ENCODE data around the gene GPRC5C. TPM values are rescaled to one million over a fixed set of nuclear protein-coding genes. Genes with fewer than 3 reads are reported as not detected.

The GPRC5C gene
- total and polyA plus RNA-seq, 2 of the 13 experiments (the other 11 are each of a cell fraction or from before 2014, with no cell fraction given) = 85.6 to 300 TPM

- TF ChIP-seq HINFP (CRISPR knock-in tag; IDR thresholded peaks at IDR 0.05; ENCODE audit: low read depth) (peak; percentile 34; the same call in 1 of the 2 replicates), ZFP36 (IDR thresholded peaks at IDR 0.05; ENCODE audit: borderline replicate concordance, low read depth, low read length, partially characterized antibody) (no peak), ZNF468 (CRISPR knock-in tag; IDR thresholded peaks at IDR 0.05) (no peak), LBX2 (CRISPR knock-in tag; IDR thresholded peaks at IDR 0.05; ENCODE audit: borderline replicate concordance) (no peak), ELF4 (CRISPR knock-in tag; IDR thresholded peaks at IDR 0.05; ENCODE audit: borderline replicate concordance) (peak; percentile 90), NONO (IDR thresholded peaks at IDR 0.05) (no peak), NONO (CRISPR knock-in tag; conservative IDR thresholded peaks at IDR 0.05) (peak; percentile 94), TAF1 (CRISPR knock-in tag; IDR thresholded peaks at IDR 0.05) (peak; percentile 40), ASH2L (IDR thresholded peaks at IDR 0.05; ENCODE audit: insufficient read length, low read depth, low read length) (peak; percentile 77), ZFP1 (CRISPR knock-in tag; IDR thresholded peaks at IDR 0.05) (no peak), BRCA1 (CRISPR knock-in tag; IDR thresholded peaks at IDR 0.05) (peak; percentile 41; the same call in 1 of the 2 replicates), FOXJ3 (CRISPR knock-in tag; IDR thresholded peaks at IDR 0.05; ENCODE audit: borderline replicate concordance) (0 out of 2 replicates have a peak, but pooled peaks have one; percentile 58), ZNF235 (CRISPR knock-in tag; IDR thresholded peaks at IDR 0.05; ENCODE audit: borderline replicate concordance) (no peak), BCL6 (CRISPR knock-in tag; IDR thresholded peaks at IDR 0.05) (no peak; the same call in none of the 2 replicates), ZNF816 (CRISPR knock-in tag; IDR thresholded peaks at IDR 0.05; ENCODE audit: borderline replicate concordance) (peak; percentile 97), RNF2 (conservative IDR thresholded peaks at IDR 0.05; ENCODE audit: low read depth) (no peak), ZNF34 (CRISPR knock-in tag; IDR thresholded peaks at IDR 0.05; ENCODE audit: borderline replicate concordance) (no peak), SP4 (CRISPR knock-in tag; IDR thresholded peaks at IDR 0.05) (peak; percentile 64), UBTF (CRISPR knock-in tag; IDR thresholded peaks at IDR 0.05) (peak; percentile 94), KDM3A (CRISPR knock-in tag; IDR thresholded peaks at IDR 0.05; ENCODE audit: low read depth) (peak; percentile 74), ZNF597 (CRISPR knock-in tag; IDR thresholded peaks at IDR 0.05) (no peak)
Measured at GRCh38 chr17:74430706-74431567, 951 bp upstream of the GPRC5C start (continued).

Measured in HepG2 (cell line).